ENCODE measurements around the gene HOXC10. TPM values are rescaled to one million over a fixed set of nuclear protein-coding genes. Genes with fewer than 3 reads are reported as not detected.

Gene HOXC10
- total RNA-seq, 2 donors from 2014 or later = not detected

DNA sequence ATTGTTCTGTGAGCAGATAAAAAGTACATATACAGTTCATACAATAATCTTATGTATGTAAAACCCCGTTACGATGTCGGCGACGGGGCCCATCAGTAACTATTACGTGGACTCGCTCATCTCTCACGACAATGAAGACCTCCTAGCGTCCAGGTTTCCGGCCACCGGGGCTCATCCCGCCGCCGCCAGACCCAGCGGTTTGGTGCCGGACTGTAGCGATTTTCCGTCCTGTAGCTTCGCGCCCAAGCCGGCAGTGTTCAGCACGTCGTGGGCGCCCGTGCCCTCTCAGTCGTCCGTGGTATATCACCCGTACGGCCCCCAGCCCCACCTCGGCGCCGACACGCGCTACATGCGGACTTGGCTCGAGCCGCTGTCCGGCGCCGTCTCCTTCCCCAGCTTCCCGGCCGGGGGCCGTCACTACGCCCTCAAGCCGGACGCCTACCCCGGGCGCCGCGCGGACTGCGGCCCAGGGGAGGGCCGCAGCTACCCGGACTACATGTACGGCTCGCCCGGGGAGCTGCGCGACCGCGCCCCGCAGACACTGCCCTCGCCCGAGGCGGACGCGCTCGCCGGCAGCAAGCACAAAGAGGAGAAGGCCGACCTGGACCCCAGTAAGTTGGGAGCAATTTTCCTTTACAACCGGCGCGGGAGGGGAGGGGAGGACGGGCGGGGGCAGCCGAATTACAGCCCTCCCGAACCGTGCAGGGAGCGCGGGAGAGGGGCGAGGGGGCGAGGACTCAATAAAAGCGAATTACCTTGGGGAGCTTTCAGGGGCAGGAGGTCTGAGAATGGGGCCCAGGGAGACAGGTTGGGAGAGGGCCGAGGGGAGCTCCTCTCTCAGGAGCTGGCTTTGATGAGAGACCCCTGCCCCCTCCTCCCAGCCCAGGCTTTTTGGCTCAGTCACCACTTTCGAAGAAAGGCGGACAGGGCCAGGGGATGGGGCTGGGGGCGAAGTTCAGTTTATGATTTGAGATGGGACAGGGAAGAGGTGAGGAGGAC lies 15.5 kb downstream of the HOXC10 start, which contains the start of gene HOXC9:
HOXC9 (plus strand) TSS at position 46 of the 999 bp plus-strand sequence; CDS start at position 74, 28 bp downstream.
- no peak for ATAC-seq
- peaks cover 15 to 30% of the 10 kb centered on the region in 2 donors for H3K4me1 Mint-ChIP-seq (ENCODE audit: low read depth in 2 of 2)
- H3K36me3 Mint-ChIP-seq = no peaks in the 10 kb centered on the region
- no peak within 1 kb of the TSS for H3K27ac Mint-ChIP-seq
- DNase-seq (ENCODE audit: low spot score) = no peak
- H3K4me3 Mint-ChIP-seq = peak within 1 kb of the TSS; percentile 25
- peaks cover 70 to 71% of the 10 kb centered on the region in 2 donors for H3K27me3 Mint-ChIP-seq
- H3K9me3 Mint-ChIP-seq = no peaks in the 10 kb centered on the region

DNA sequence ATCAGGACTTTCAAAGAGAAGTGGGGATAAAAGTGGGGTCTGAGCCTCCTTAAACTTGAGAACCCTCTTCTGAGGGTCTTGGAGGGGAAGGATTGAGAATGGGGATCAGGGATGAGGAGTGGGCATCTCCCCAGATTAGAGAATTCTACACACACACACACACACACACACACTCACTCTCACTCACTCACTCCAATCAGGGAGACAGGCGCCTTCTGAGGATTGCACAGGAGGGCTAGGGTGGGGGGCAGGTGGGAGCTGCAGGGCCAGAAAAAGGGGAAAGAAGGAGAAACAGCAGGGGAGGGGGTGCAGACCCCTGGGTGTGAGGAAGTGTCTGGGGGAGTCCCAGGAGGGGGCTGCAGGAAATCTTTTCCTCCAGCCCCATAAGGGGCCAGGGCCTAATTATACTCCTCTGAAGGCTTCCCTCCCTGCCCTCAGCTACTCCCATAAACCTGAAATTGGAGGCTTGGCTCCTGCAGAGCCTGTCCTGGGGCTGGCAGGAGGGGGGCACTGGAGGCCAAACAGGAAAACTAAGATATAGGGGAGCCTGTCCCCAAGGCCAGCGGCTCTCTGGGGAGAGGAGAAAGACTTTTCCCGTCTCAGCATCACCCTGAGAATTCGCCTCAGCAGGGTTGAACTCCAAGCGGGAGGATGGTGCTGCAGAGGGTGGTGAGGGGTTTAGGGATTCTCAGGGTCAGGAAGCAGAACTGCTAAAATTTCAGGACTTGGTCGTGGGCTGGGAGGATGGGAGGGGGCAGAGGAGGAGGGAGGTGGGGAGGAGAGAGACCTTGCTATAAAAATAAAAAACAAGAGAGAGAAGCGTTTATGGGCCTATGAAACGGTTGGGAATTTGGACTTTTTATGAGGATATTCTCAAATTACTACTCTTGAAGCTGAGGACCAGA lies 16.6 kb downstream of the HOXC10 start:
- no peak overlapping the region for H3K27ac Mint-ChIP-seq
- ATAC-seq (no peak), DNase-seq (ENCODE audit: low spot score) (no peak)
- no peaks in the 10 kb centered on the region for H3K9me3 Mint-ChIP-seq
- no peaks in the 10 kb centered on the region for H3K36me3 Mint-ChIP-seq
- peaks cover 18 to 33% of the 10 kb centered on the region in 2 donors for H3K4me1 Mint-ChIP-seq (ENCODE audit: low read depth in 2 of 2)
- no peak overlapping the region for H3K4me3 Mint-ChIP-seq
- H3K27me3 Mint-ChIP-seq = peaks cover 73 to 74% of the 10 kb centered on the region in 2 donors

DNA sequence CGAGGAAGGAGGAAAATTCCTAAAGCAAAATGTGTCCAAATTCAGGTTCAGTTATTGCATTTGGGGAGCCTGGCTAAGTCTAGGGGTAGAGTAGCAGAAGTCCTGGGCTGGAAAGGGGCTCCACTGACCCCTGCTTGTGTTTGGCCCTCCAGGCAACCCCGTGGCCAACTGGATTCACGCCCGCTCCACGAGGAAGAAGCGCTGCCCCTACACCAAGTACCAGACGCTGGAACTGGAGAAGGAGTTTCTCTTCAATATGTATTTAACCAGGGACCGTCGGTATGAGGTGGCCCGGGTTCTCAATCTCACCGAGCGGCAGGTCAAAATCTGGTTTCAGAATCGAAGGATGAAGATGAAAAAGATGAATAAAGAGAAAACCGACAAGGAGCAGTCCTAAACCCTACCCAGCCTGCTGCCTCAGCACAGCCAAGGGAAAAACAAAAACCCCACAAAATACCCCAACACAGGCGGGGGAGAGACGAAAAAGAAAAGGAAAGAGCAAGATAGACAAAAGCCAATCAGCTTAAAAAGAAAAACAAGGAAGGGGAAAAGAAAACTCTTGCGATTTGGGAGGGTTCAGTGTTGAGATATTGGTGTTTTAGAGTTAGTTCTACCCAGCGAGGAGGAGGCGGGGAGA lies 17.4 kb downstream of the HOXC10 start:
- H3K4me1 Mint-ChIP-seq (ENCODE audit: low read depth in 2 of 2) = peaks cover 17 to 32% of the 10 kb centered on the region in 2 donors
- no peak overlapping the region for H3K27ac Mint-ChIP-seq
- H3K36me3 Mint-ChIP-seq = no peaks in the 10 kb centered on the region

DNA sequence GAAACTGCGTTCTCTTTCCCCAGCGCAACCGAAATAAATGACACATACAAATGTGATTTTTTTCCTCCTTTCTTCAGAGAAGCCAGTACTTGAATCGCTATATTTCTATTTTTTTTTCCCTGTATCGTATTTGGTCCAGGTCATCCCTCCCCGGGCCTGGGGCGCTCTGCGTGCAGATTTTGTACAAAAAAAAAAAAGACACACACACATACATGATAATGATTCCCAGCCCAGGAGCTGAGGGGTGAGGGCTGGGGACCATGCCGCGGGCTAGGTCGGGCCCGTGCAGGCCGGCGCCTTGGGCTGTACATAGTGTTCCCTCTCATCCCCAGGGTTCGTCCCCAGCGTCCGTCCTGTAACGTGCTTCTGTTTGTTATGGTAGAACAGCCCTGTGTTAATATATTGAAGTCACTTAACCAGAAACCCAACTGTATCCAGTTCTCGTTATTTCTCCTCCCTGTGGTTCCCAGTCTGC lies 18.0 kb downstream of the HOXC10 start:
- Mint-ChIP-seq H3K27me3 (peaks cover 68 to 74% of the 10 kb centered on the region in 2 donors), H3K36me3 (no peaks in the 10 kb centered on the region), H3K4me3 (no peak overlapping the region), H3K9me3 (no peaks in the 10 kb centered on the region), H3K27ac (no peak overlapping the region), H3K4me1 (ENCODE audit: low read depth in 2 of 2) (peaks cover 12 to 28% of the 10 kb centered on the region in 2 donors)
- ATAC-seq (no peak), DNase-seq (ENCODE audit: low spot score) (no peak)

More for the DNA sequence above, 17.4 kb downstream of the HOXC10 start:
- H3K4me3 Mint-ChIP-seq = no peak overlapping the region
- DNase-seq (ENCODE audit: low spot score) = no peak
- H3K9me3 Mint-ChIP-seq = no peaks in the 10 kb centered on the region
- H3K27me3 Mint-ChIP-seq = peaks cover 70 to 74% of the 10 kb centered on the region in 2 donors
- no peak for ATAC-seq

DNA sequence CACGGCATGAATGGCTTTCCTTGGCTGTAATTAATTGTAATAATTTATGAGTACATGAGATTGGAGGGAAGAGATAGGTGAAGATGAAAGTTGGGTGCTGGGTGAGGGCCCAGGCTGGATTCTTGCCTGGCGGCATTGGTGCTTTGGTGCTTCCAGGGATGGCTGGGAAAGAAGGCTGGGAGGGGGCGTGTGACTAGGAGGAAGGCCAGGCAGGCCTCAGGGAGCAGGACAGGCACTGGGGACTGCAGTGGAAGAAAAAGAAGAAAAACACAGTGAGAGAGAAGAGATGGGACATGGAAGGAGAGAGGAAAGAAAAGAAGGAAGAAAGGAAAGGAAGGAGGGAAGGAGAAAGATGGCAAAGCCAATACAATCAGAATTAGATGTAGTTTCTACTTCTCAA lies 18.7 kb downstream of the HOXC10 start:
- Mint-ChIP-seq H3K4me3 (no peak overlapping the region), H3K4me1 (ENCODE audit: low read depth in 2 of 2) (peaks cover 12 to 26% of the 10 kb centered on the region in 2 donors), H3K9me3 (no peaks in the 10 kb centered on the region), H3K27me3 (peaks cover 65 to 68% of the 10 kb centered on the region in 2 donors), H3K36me3 (no peaks in the 10 kb centered on the region), H3K27ac (no peak overlapping the region)
- DNase-seq (ENCODE audit: low spot score) (no peak), ATAC-seq (no peak)

DNA sequence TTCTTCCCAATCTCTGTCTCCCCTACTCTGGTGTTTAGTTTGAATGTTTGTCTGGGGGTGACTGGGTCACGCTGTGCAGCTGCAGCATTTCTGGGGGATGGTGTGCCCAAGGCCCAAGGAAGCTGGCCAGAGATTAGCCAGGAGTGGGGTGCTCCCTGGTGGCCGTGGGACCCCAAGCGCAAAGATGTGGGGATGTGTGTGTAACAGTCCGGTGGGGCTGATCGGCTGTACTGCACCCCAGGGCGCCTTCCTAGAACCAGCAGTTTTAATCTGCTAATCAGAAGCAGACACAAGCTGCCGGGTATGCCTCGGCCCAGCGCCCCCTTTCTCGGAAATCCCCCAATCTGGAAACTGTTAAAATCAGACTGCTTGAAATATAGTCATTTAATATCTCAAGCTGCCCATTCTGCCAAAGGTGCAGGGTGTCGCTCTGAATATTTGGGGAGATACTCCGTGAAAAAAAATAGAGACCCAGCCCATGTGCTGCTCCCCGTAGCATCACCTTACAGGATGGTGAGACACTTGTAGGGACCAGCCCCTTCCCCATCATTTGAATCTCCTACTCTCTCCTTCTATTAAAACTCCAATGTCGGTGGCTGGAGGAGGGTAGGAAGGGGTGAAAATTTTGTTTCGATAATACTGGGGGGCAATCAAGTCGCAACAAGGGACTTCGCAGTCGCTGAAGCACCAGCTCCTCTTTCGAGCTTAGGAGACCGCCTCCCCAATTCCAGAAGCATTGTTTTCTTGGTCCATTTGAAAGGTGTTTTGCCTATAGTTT lies 19.3 kb downstream of the HOXC10 start:
- Mint-ChIP-seq H3K27me3 (peaks cover 63 to 64% of the 10 kb centered on the region in 2 donors), H3K4me3 (no peak overlapping the region), H3K36me3 (no peaks in the 10 kb centered on the region), H3K9me3 (no peaks in the 10 kb centered on the region), H3K4me1 (ENCODE audit: low read depth in 2 of 2) (peaks cover 12 to 28% of the 10 kb centered on the region in 2 donors), H3K27ac (no peak overlapping the region)
- DNase-seq (ENCODE audit: low spot score) (no peak), ATAC-seq (no peak)

DNA sequence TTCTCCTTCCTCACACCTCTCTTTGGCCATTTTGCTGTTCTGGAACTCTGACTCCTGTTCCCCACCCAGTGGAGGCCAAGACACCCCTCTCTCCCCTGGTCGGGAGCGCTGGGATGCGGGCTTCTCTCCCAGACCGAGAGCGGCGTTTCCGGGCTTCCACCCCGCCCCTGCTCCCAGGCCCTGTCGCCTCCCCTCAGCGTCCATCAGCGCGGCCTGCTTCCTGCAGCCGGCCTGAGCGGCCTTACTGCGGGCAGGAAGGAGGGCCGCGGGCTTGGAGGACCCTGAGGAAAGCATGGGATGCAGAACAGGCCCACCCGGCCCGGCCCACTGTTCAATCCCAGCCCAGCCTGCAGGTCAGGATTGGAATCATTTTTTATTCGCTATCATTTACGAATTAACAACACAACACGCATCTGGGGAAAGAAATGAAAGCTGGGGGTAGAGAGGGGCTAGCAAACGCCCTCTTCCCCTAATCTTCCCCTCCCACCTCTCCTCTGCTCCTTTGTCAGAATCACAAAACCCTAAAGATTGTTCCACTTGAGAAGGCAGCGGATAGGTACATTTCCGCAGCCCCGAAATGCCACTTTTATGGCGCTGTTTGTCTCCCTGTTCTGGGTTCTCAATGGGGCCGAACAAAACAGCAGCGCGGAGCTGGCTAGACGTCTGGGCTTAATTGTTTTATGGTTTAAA lies 20.0 kb downstream of the HOXC10 start:
- H3K4me3 Mint-ChIP-seq = no peak overlapping the region
- H3K27ac Mint-ChIP-seq = peak overlapping the region in 1 of 2 donors; percentile 40
- peaks cover 12 to 25% of the 10 kb centered on the region in 2 donors for H3K4me1 Mint-ChIP-seq (ENCODE audit: low read depth in 2 of 2)

DNA sequence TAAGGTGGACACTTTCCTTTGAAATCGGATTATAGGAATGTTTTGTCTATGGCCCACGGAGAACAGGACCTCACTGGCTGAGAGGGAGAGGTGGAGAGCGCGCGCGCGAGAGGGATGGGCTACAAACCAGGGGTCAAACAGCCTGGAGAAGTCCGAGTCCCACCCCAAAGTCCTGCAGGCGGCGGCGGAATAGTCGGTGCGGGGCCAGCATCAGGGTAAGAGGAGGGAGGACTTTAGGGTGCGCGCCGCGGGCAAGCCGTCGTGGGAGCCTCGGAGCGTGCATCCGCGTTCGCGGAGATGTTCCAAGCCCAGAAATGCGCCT lies 20.5 kb downstream of the HOXC10 start:
- H3K4me3 Mint-ChIP-seq = peak overlapping the region; percentile 78
- peaks cover 60 to 77% of the 10 kb centered on the region in 2 donors for H3K27me3 Mint-ChIP-seq
- H3K36me3 Mint-ChIP-seq = no peaks in the 10 kb centered on the region
- H3K27ac Mint-ChIP-seq = peak overlapping the region in 1 of 2 donors; percentile 40
- H3K4me1 Mint-ChIP-seq (ENCODE audit: low read depth in 2 of 2) = peaks cover 12 to 22% of the 10 kb centered on the region in 2 donors
- ATAC-seq (no peak), DNase-seq (ENCODE audit: low spot score) (no peak)
- no peaks in the 10 kb centered on the region for H3K9me3 Mint-ChIP-seq

More for the DNA sequence above, 20.0 kb downstream of the HOXC10 start:
- peaks cover 60 to 72% of the 10 kb centered on the region in 2 donors for H3K27me3 Mint-ChIP-seq
- ATAC-seq (no peak), DNase-seq (ENCODE audit: low spot score) (no peak)
- no peaks in the 10 kb centered on the region for H3K36me3 Mint-ChIP-seq
- H3K9me3 Mint-ChIP-seq = no peaks in the 10 kb centered on the region

DNA sequence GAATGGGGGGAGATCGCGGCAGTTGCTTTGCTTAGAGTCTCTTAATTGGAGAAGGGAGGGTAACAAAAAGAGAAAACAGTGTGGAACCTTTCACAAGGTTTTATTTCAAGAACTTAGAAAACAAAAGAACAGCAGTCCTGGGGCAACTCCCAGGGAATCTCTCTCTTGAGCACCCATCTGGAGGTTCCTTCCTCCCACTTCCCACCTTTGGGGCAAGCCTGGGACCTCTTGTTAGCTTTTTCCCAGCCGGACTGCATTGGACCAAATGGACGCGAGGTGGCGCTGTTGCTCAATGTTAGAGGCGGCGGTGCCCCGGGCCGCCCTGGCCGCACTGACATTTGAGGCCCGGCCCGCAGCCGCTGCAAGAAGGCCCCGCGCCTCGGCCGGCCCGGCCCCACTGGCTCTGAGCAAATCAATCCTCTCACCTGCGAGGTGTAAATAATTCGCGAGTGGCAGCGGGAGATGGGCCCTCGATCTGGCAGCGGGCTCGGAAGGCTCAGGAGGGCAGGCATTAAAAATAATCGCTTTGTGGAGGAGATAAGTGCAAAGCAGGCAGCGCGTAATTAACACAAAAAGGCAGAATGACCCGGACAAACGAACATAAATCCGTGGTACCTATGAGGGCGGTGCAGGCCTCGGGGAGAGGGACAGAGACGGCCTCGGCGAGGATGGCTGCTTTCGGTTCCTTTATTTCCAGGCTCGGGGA lies 21.1 kb downstream of the HOXC10 start:
- DNase-seq (ENCODE audit: low spot score) = peak; percentile 85
- Mint-ChIP-seq H3K4me3 (peak overlapping the region; percentile 78), H3K27ac (peak overlapping the region in 1 of 2 donors; percentile 40), H3K36me3 (no peaks in the 10 kb centered on the region), H3K27me3 (peaks cover 60 to 82% of the 10 kb centered on the region in 2 donors), H3K9me3 (no peaks in the 10 kb centered on the region), H3K4me1 (ENCODE audit: low read depth in 2 of 2) (peaks cover 15 to 23% of the 10 kb centered on the region in 2 donors)
- ATAC-seq = peak; percentile 86 to 89

DNA sequence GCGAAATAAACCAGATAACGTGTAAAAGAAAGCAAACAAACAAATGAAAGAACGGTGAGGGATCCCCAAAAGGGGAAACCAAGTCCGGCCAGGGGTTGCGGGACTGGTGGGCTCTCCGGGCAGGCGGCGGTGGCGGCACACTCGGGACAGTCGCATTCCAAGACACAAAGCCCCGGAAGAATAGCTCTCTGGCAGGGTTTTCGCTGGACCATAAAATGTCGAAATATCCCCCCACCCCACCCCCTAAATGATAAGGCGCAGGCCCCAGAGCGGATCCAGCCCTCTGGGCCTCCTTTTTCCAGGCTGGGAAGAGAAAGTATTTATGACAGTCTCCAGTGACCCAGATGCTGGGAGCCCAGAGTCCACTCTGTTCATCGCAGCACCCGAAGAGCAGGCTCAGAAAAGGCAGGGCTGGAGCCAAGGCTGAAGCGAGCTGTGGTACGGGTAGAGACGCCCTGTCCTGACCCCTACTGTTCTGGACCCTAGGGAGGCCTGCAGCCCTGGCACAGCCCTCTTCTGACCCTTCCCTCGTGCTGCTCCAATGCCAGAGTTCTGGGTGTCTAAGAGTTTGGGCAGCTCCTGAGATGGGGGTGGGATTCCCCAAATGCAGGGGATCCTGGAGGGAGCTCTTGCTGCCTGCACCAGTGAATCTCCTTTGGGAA lies 21.7 kb downstream of the HOXC10 start:
- ATAC-seq = no peak
- Mint-ChIP-seq H3K4me3 (peak overlapping the region; percentile 78), H3K4me1 (ENCODE audit: low read depth in 2 of 2) (peaks cover 21 to 25% of the 10 kb centered on the region in 2 donors), H3K27me3 (peaks cover 61 to 84% of the 10 kb centered on the region in 2 donors), H3K36me3 (no peaks in the 10 kb centered on the region), H3K9me3 (no peaks in the 10 kb centered on the region), H3K27ac (peak overlapping the region in 1 of 2 donors; percentile 40)
- DNase-seq (ENCODE audit: low spot score) = no peak

DNA sequence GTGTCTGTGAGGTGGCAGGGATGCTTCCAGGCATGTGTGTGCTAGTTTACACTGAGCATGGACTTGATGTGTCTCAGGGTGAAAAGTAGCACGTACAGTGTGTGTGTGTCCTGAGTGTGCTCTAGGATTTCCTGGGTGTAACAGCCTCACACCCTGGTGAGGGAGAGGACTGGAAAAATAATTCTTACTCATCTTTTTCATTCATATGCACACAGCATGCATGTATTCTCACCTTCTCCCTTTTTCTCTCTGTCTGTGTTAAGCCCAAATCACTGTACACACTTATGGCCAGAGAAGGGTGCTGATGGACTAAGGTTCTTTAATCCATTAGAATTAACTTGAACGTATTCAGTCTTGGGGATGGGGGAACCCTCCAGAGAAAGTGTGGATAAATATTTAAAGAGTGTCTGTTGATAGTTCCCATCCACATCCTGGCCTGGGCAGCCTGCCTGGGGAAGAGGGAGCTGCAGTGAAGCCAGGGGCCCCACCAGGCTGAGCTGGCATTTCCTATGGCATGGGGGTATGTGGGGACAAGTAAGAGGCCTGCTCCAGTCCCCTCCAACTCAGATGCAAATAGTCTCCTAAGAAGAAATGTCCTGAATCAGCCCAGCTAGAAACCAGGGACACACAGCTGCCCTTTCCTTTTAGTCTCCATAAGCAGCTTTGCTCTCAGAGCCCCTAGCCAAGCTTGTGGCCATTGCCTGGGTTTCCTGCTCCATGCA lies 22.8 kb downstream of the HOXC10 start:
- H3K4me1 Mint-ChIP-seq (ENCODE audit: low read depth in 2 of 2) = peaks cover 22 to 23% of the 10 kb centered on the region in 2 donors
- H3K36me3 Mint-ChIP-seq = no peaks in the 10 kb centered on the region
- H3K27ac Mint-ChIP-seq = no peak overlapping the region
- no peak overlapping the region for H3K4me3 Mint-ChIP-seq
- peaks cover 60 to 84% of the 10 kb centered on the region in 2 donors for H3K27me3 Mint-ChIP-seq
- ATAC-seq = no peak
- H3K9me3 Mint-ChIP-seq = no peaks in the 10 kb centered on the region
- DNase-seq (ENCODE audit: low spot score) = no peak
